Activated T-helper 1 cell treated with anti-CD3 and anti-CD28 coated beads, Interleukin-12 subunit alpha, Interleukin-12 subunit beta, Interleukin-2, Interleukin-4 antibody, amounts not matched to agents 30 ng/mL and 10 ng/mL and 1 ng/mL, durations not matched to agents 14 hours and 24 hours and 36 hours (primary cell): ENCODE data around the gene KCNN1. TPM values are rescaled to one million over a fixed set of nuclear protein-coding genes. Genes with fewer than 3 reads are reported as not detected.
A peak's percentile ranks its signal among the peaks of the same experiment; 100 is the strongest.

Experiments
- DNase-seq: peaks from one replicate; pipeline ENCODE4 v3.0.0; 2021; ENCODE audit warnings: low spot score
- H3K27ac Mint-ChIP-seq: one replicate; pipeline ENCODE4 v1.8.0; 2021; ENCODE audit warnings: mild to moderate bottlenecking, mixed read lengths
- H3K27me3 Mint-ChIP-seq: one replicate; pipeline ENCODE4 v1.8.0; 2022; ENCODE audit warnings: mild to moderate bottlenecking, moderate library complexity, mixed read lengths; ENCODE audit not compliant: insufficient read depth
- H3K36me3 Mint-ChIP-seq: one replicate; pipeline ENCODE4 v1.8.0; 2021; ENCODE audit warnings: low read depth, mixed read lengths
- H3K4me1 Mint-ChIP-seq: one replicate; pipeline ENCODE4 v1.8.0; 2021; ENCODE audit warnings: low read depth, mixed read lengths
- H3K4me3 Mint-ChIP-seq: one replicate; pipeline ENCODE4 v1.8.0; 2021; ENCODE audit warnings: mild to moderate bottlenecking, moderate library complexity, mixed read lengths
- H3K9me3 Mint-ChIP-seq: one replicate; pipeline ENCODE4 v1.8.0; 2021; ENCODE audit warnings: mixed read lengths
- intact Hi-C: fragments of 100-400 bp; cut with micrococcal nuclease; formaldehyde crosslinking; loops from one replicate; pipeline ENCODE4 v1.15.1; 2024
- total RNA-seq: library from RNA; stranded (reverse); gene quantifications from 2 replicates; pipeline ENCODE4 v1.2.3, GENCODE V29; 2022

The KCNN1 gene
- total RNA-seq, 1 donor from 2014 or later, result not detected

DNA sequence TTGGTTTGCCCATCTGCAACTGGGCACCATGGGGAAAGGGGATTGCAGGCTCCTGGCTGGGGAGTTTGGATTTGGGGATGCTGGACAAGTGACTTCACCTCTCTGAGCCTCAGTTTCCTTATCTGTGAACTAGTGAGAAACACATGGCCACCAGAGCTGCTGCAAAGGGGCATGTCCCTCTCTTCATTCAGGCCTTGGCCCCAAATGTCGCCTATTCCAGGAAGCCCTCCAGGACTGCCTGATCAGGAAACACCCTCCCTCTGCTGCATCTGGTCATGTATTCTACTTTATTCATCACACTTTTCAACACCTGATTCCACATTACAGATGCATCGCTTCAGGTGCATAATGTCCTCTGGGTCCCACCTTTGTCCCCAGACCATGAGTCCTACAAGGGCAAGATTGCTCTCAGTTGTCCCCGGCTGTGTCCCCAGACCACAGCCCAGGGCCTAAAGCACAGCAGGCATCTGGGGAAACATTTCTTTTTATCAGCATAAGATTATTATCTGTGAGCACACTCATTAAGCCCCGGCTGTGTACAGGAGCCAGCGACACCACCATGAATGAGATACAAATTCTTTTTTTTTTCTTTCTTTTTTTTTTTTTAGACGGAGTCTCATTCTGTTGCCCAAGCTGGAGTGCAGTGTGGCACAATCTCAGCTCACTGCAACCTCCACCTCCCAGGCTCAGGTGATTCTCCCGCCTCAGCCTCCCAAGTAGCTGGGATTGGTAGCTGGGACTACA lies 78.6 kb downstream of the KCNN1 start:
- peaks cover 4% of the 10 kb centered on the region for H3K27me3 Mint-ChIP-seq
- no peak for DNase-seq
- peaks cover 9% of the 10 kb centered on the region for H3K9me3 Mint-ChIP-seq
- intact Hi-C loops, result loop anchor here (1.0 kb wide), 5 partner anchors 10 to 41 kb away; partner anchors contain the start of genes ARRDC2 and IL12RB1
- peaks cover 10% of the 10 kb centered on the region for H3K36me3 Mint-ChIP-seq
- peak overlapping the region; percentile 93 for H3K27ac Mint-ChIP-seq
- peak overlapping the region; percentile 59 for H3K4me3 Mint-ChIP-seq
- peaks cover 52% of the 10 kb centered on the region for H3K4me1 Mint-ChIP-seq

DNA sequence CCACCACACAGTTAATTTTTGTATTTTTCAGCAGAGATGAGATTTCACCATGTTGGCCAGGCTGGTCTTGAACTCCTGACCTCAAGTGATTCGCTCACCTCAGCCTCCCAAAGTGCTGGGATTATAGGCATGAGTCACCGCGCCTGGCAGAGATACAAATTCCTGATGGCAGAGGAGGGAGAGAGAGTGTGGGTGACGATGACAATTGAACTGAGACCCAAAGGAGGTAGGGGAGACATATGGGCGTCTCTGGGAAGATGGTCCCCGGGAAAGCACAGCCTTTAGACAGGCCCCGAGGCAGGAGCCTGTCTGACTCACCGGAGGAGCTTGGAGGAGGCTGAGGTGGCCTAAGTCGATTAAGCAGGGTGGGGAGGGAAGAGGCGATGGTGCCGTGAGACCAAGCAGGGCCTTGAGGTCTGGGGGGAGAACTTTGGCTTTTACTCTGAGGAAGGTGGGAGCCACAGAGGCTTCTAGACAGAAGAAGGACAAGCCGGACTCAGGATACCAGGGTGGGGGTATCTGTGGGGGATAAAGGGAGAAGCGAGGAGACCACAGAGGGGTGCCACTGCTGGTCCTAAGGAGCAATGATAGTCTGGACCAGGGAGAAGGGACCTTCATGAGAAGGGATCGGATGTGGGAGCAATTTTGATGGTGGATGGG lies 79.3 kb downstream of the KCNN1 start:
- DNase-seq, result no peak
- H3K27me3 Mint-ChIP-seq, result peaks cover 4% of the 10 kb centered on the region
- H3K4me1 Mint-ChIP-seq, result peaks cover 58% of the 10 kb centered on the region
- H3K27ac Mint-ChIP-seq, result no peak overlapping the region
- intact Hi-C loops, result no loop called here
- peaks cover 7% of the 10 kb centered on the region for H3K36me3 Mint-ChIP-seq
- peaks cover 2% of the 10 kb centered on the region for H3K9me3 Mint-ChIP-seq
- peak overlapping the region; percentile 40 for H3K4me3 Mint-ChIP-seq

DNA sequence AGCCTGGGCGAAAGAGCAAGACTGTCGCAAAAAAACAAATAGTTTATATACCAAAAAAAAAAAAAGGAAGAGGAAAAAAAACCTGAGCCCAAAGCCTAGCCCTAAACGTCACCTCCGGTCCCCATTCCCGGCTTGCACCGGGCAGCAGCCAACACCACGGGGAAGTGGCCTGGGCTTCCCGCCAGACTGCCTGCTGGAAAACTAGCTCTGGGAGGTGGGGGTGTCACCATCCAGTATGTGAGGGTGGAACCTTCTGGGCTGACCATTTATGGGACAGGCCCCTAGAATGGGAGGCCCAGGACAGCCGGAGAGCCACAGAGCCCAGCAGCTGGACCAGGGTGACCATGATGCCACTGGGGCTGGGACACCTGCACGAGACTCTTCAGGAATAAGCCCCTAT lies 82.5 kb downstream of the KCNN1 start:
- Mint-ChIP-seq H3K4me3 (no peak overlapping the region), H3K27me3 (peaks cover 1% of the 10 kb centered on the region), H3K9me3 (no peaks in the 10 kb centered on the region), H3K36me3 (peaks cover 11% of the 10 kb centered on the region), H3K4me1 (peaks cover 52% of the 10 kb centered on the region), H3K27ac (no peak overlapping the region)
- intact Hi-C loops, result no loop called here
- no peak for DNase-seq

Other genes starting within 250 kb of the KCNN1 start
- gene MAP1S, start 247.6 kb upstream of the KCNN1 start, total RNA-seq, result 81.7 and 83.7 TPM in 2 replicates
- 88.6 and 93.6 TPM in 2 replicates for gene FCHO1, start 215.6 kb upstream of the KCNN1 start, total RNA-seq
- gene B3GNT3, start 172.0 kb upstream of the KCNN1 start, total RNA-seq, result not detected in 2 replicates
- gene INSL3, start 145.6 kb upstream of the KCNN1 start, total RNA-seq, result 8.7 and 9.3 TPM in 2 replicates
- 222 and 227 TPM in 2 replicates for gene JAK3, start 119.1 kb upstream of the KCNN1 start, total RNA-seq
- gene RPL18A, start 107.2 kb upstream of the KCNN1 start, total RNA-seq, result 2,494 and 2,556 TPM in 2 replicates
- gene SLC5A5, start 95.2 kb upstream of the KCNN1 start, total RNA-seq, result 1.1 TPM in 2 replicates
- 122 and 128 TPM in 2 replicates for gene CCDC124, start 34.1 kb upstream of the KCNN1 start, total RNA-seq
- gene ARRDC2, start 41.1 kb downstream of the KCNN1 start, total RNA-seq, result 45.0 and 46.1 TPM in 2 replicates
- gene IL12RB1, start 119.8 kb downstream of the KCNN1 start, total RNA-seq, result 44.5 and 47.5 TPM in 2 replicates
- 16.5 and 17.6 TPM in 2 replicates for gene MAST3, start 130.7 kb downstream of the KCNN1 start, total RNA-seq
- 14.7 and 15.6 TPM in 2 replicates for gene PIK3R2, start 186.1 kb downstream of the KCNN1 start, total RNA-seq
- gene IFI30, start 206.7 kb downstream of the KCNN1 start, total RNA-seq, result 45.3 and 49.9 TPM in 2 replicates
- gene MPV17L2, start 226.1 kb downstream of the KCNN1 start, total RNA-seq, result 19.2 and 23.3 TPM in 2 replicates
- 7.2 and 11.0 TPM in 2 replicates for gene RAB3A, start 236.9 kb downstream of the KCNN1 start, total RNA-seq